ENCODE measurements around the gene TM2D3. TPM values are rescaled to one million over a fixed set of nuclear protein-coding genes. Genes with fewer than 3 reads are reported as not detected.
"Not testable (repeated sequence)": the region's sequence is repeated elsewhere in the genome, so short reads cannot be mapped to it uniquely, and the experiment has no call there.

The TM2D3 gene
- total and polyA plus RNA-seq, 2 experiments from 2014 or later, result 49.0 to 58.3 TPM

DNA sequence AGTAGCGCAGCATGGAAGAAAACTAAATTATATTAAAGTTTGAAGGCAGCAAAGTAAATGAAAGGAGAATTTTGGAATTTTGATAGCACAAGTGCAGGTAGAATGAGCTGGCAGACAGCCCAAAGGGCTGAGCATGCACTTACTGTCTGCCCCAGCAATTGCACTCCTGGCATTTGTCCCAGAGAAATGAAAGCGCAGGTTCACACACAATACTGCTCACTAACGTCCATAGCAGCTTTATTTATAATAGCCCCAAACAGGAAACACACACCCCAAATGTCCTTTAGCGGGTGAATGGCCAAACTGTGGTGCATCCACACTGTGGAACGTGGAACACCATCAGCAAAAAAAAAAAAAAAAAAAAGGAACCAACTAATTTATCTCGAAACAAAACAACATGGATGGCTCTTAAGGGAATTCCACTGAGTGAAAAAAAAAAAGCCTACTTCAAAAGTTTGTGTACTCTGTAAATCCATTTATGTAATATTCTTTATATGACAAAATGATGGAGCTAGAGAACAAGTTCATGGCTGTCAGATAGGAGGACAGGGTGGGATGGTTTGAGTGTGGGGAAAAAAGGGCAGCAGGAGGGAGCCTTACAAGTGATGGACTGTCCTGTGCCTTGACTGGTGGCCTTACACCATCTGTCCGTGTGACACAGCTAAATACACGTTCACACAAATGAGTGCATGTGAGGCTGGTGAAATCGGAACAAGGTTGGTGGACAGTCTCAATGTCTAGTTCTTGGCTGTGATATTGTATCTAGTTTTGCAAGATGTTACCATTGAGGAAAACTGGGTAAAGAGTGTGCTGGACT lies 6.0 kb upstream of the TM2D3 start:
- Histone ChIP-seq H3K9ac (no peak overlapping the region), H4K20me1 (ENCODE audit: insufficient read depth) (no peaks in the 10 kb centered on the region), H3K79me2 (ENCODE audit: insufficient read depth) (no peaks in the 10 kb centered on the region), H3K4me1 (ENCODE audit: insufficient read depth) (peaks cover 10% of the 10 kb centered on the region), H3K9me3 (ENCODE audit: low read depth) (no peaks in the 10 kb centered on the region), H3K4me2 (ENCODE audit: unreplicated experiment) (no peak overlapping the region), H3F3A (ENCODE audit: insufficient read depth) (peaks cover 13% of the 10 kb centered on the region), H3K27ac (no peak overlapping the region), H2AFZ (no peak overlapping the region), H3K9me2 (ENCODE audit: insufficient read depth) (no peaks in the 10 kb centered on the region), H3K27me3 (replicated peaks; ENCODE audit: insufficient read depth) (no peaks in the 10 kb centered on the region), H3K36me3 (ENCODE audit: low read depth) (no peaks in the 10 kb centered on the region), H3K4me3 (no peak overlapping the region)
- TF ChIP-seq EZH2 (IDR thresholded peaks at IDR 0.05; ENCODE audit: insufficient read depth, poor library complexity, severe bottlenecking) (no peak), EZH2phosphoT487 (IDR thresholded peaks at IDR 0.05; ENCODE audit: insufficient read depth, low read depth) (no peak)
- in situ Hi-C loops (cut with MboI), result no loop called here
- WGBS, 2 experiments (ENCODE audit: low coverage in 1 of 2, low lambda C conversion rate in 2 of 2, missing lambda C conversion rate in 2 of 2), result 89 to 90% methylated on average over 9 of the region's 9 CpGs
- no peak for DNase-seq

DNA sequence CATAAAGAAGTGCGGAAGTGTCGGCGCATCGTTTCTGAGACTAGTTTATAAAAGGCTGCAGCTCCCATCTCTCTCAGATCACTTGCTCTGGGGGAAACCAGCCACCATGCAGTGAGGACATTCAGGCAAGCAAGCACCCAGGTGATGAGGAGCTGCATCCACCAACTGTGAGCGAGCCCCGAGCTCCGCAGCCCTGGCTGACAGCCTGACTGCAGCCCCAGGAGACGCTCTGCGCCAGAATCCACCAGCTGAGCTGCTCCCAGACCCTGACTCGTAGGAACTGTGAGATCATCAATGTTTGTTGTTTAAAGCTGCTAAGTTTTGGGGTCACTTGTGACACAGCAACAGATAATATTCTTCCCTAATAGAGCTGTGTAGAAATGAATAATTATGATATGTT lies 5.0 kb upstream of the TM2D3 start:
- TF ChIP-seq EZH2 (IDR thresholded peaks at IDR 0.05; ENCODE audit: insufficient read depth, poor library complexity, severe bottlenecking), result no peak
- TF ChIP-seq EZH2phosphoT487 (IDR thresholded peaks at IDR 0.05; ENCODE audit: insufficient read depth, low read depth), result no peak
- in situ Hi-C loops (cut with MboI), result no loop called here
- no peak for DNase-seq
- H3K27ac ChIP-seq, result no peak overlapping the region
- no peaks in the 10 kb centered on the region for H3K27me3 ChIP-seq (replicated peaks; ENCODE audit: insufficient read depth)
- no peak overlapping the region for H3K4me3 ChIP-seq
- H3K9me2 ChIP-seq (ENCODE audit: insufficient read depth), result no peaks in the 10 kb centered on the region
- no peak overlapping the region for H2AFZ ChIP-seq
- no peaks in the 10 kb centered on the region for H3K9me3 ChIP-seq (ENCODE audit: low read depth)
- H3K4me2 ChIP-seq (ENCODE audit: unreplicated experiment), result no peak overlapping the region
- H3K79me2 ChIP-seq (ENCODE audit: insufficient read depth), result no peaks in the 10 kb centered on the region
- 90 to 92% methylated on average over 10 of the region's 10 CpGs for WGBS, 2 experiments (ENCODE audit: low coverage in 1 of 2, low lambda C conversion rate in 2 of 2, missing lambda C conversion rate in 2 of 2)
- H3K9ac ChIP-seq, result no peak overlapping the region
- peaks cover 13% of the 10 kb centered on the region for H3F3A ChIP-seq (ENCODE audit: insufficient read depth)
- H3K36me3 ChIP-seq (ENCODE audit: low read depth), result no peaks in the 10 kb centered on the region
- no peaks in the 10 kb centered on the region for H4K20me1 ChIP-seq (ENCODE audit: insufficient read depth)
- peaks cover 10% of the 10 kb centered on the region for H3K4me1 ChIP-seq (ENCODE audit: insufficient read depth)

DNA sequence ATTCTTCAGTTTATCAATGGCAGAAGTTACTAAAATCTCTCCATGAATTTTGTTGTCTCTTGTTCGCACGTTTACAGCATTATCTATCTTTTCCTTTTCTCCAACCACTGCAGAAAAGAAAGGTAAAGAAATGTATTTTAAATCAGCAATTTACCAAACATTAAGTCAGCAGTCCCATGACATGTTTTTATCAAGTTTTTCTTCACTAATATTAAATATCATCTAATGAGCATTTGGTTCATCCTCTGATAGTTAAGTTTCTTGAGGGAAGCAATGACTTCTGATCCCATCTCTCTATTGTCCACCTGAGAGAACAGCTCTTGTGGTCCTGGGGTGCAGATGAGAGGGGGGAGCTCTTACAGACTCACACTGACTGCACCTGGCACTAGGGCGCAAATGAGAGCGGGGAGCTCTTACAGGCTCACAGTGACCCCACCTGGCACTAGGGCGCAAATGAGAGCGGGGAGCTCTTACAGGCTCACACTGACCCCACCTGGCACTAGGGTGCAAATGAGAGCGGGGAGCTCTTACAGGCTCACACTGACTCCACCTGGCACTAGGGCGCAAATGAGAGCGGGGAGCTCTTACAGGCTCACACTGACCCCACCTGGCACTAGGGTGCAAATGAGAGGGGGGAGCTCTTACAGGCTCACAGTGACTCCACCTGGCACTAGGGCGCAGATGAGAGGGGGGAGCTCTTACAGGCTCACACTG lies 2.6 kb upstream of the TM2D3 start:
- H2AFZ ChIP-seq; H4K20me1 ChIP-seq (ENCODE audit: insufficient read depth); H3K9ac ChIP-seq; H3K9me2 ChIP-seq (ENCODE audit: insufficient read depth); H3K9me3 ChIP-seq (ENCODE audit: low read depth); in situ Hi-C loops (cut with MboI); DNase-seq; H3K36me3 ChIP-seq (ENCODE audit: low read depth); H3K27ac ChIP-seq; H3K4me3 ChIP-seq; H3K4me2 ChIP-seq (ENCODE audit: unreplicated experiment); H3K27me3 ChIP-seq (replicated peaks; ENCODE audit: insufficient read depth): not testable (repeated sequence)
- 94 to 97% methylated on average over 6 to 10 of the region's 10 CpGs for WGBS, 2 experiments (ENCODE audit: low coverage in 1 of 2, low lambda C conversion rate in 2 of 2, missing lambda C conversion rate in 2 of 2)
- H3K79me2 ChIP-seq (ENCODE audit: insufficient read depth), result peaks cover 20% of the 10 kb centered on the region
- H3F3A ChIP-seq (ENCODE audit: insufficient read depth), result peaks cover 29% of the 10 kb centered on the region
- H3K4me1 ChIP-seq (ENCODE audit: insufficient read depth), result peaks cover 25% of the 10 kb centered on the region

DNA sequence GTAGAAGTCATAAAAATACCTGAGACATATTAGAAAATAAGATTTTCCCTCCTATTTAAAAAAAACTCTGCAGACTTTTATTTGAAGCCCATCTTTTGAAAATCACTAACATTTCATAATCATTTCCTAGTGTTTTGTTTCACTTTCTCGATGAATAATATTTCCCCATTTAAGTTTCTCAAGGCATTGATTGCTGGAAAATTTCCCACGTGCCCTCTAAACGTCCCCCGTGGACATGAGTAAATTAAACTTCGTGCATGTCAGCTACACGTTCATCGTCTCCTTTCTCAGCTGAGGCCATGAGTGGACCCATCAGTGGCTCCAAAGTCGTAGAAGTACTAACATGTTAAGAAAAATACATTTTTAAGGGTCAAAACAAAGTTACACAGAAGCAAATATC lies 2.0 kb upstream of the TM2D3 start:
- peak overlapping the region; percentile 87 for H3K4me2 ChIP-seq (ENCODE audit: unreplicated experiment)
- H3F3A ChIP-seq (ENCODE audit: insufficient read depth), result peaks cover 29% of the 10 kb centered on the region
- in situ Hi-C loops (cut with MboI), result no loop called here
- peaks cover 31% of the 10 kb centered on the region for H3K4me1 ChIP-seq (ENCODE audit: insufficient read depth)
- TF ChIP-seq EZH2phosphoT487 (IDR thresholded peaks at IDR 0.05; ENCODE audit: insufficient read depth, low read depth) (no peak), EZH2 (IDR thresholded peaks at IDR 0.05; ENCODE audit: insufficient read depth, poor library complexity, severe bottlenecking) (no peak)
- no peak for DNase-seq
- no peaks in the 10 kb centered on the region for H4K20me1 ChIP-seq (ENCODE audit: insufficient read depth)
- peaks cover 4% of the 10 kb centered on the region; the same call in 1 of the 2 replicates for H3K36me3 ChIP-seq (ENCODE audit: low read depth)
- peak overlapping the region; percentile 97 for H3K9ac ChIP-seq
- H3K4me3 ChIP-seq, result peak overlapping the region; percentile 96; the same call in 1 of the 2 replicates
- H2AFZ ChIP-seq, result no peak overlapping the region
- no peaks in the 10 kb centered on the region for H3K9me3 ChIP-seq (ENCODE audit: low read depth)
- H3K27me3 ChIP-seq (replicated peaks; ENCODE audit: insufficient read depth), result no peaks in the 10 kb centered on the region
- peaks cover 26% of the 10 kb centered on the region for H3K79me2 ChIP-seq (ENCODE audit: insufficient read depth)
- H3K9me2 ChIP-seq (ENCODE audit: insufficient read depth), result no peaks in the 10 kb centered on the region
- 81 to 84% methylated on average over 8 of the region's 8 CpGs for WGBS, 2 experiments (ENCODE audit: low coverage in 1 of 2, low lambda C conversion rate in 2 of 2, missing lambda C conversion rate in 2 of 2)
- H3K27ac ChIP-seq, result peak overlapping the region; percentile 92

Measured in GM23248 (cell line).